ENCODE data around the gene CELF2. TPM values are rescaled to one million over a fixed set of nuclear protein-coding genes. Genes with fewer than 3 reads are reported as not detected.

CELF2 gene
- total RNA-seq, 1 donor from 2014 or later = 31.8 TPM

DNA sequence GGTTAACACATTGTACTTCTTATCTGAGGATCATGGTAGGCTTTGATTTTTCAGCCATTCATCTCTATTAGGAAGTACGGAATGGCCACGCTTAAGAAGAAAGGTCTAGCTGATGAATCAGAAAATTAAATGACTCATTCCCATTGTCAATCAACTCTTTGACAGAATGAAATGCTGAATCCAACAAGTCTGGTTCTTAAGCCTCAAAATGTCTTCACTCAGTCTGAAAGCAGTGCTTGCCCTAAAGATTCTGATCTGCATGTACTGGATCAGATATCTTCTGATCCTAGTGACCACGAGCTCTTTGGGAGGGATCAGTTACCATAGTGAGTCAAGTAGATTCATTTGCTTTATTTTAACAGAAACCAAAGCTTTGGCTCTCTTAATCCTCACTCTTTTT is 5.7 kb upstream of the CELF2 start:
- Histone ChIP-seq H3K4me3 (ENCODE audit: low read length in 3 of 3) (peak overlapping the region in 2 of 3 donors; percentile 20 to 38), H3K9ac (ENCODE audit: low read depth in 1 of 3, low read length in 3 of 3) (no peak overlapping the region), H3K36me3 (ENCODE audit: control insufficient read depth in 3 of 3, insufficient read depth in 3 of 3, low read length in 3 of 3) (no peaks in the 10 kb centered on the region), H3K27me3 (ENCODE audit: control insufficient read depth in 3 of 3, insufficient read depth in 3 of 3, low read length in 3 of 3) (peaks cover 4 to 35% (median 9%) of the 10 kb centered on the region in 3 donors), H3K27ac (ENCODE audit: low read depth, low read length) (peak overlapping the region; percentile 87), H3K9me3 (ENCODE audit: control insufficient read depth in 3 of 3, low read length in 3 of 3) (no peaks in the 10 kb centered on the region), H3K4me1 (ENCODE audit: control insufficient read depth in 3 of 3, insufficient read depth in 3 of 3, low read length in 3 of 3) (peaks cover 16 to 34% (median 25%) of the 10 kb centered on the region in 3 donors)

DNA sequence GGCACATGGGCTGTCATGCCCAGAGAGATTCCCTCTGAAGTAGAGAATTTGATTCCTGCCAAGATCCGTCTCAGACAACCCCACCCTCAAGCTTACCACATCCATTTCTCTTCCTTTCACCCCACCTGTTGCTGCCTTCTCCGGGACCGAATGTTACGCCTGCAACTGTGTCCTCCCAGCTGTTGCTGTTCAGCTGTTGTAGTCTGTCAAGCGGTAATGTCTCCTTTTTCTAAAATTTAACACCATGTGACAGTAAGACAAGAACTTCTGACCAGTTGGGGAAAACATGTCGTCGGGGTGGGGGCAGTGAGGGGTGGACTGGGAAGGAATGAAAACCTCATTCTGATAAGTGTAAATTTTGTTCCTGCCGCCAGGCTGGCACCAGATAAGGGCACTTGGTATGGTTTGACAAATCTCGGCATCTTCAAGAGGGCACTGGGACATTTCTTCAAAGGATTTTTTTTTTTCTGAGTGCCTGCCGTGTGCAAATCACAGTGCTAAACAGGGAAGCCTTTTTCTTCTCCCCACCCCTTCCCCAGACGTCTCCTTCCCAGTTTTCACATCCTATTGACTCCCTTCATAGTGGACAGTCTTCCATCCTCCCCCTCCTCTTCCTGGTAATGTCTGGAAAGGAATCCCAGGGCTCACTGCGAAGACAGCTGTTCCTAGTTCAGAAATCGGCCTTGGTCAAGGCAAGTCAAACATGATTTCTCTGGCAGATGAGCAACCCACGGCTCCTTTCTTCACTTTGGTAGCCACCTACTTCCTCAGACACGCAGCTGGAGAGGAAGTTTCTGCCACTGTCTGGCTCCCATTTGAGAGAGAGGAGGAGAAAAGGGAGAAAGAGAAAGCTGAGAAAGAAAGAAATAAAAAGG is 5.0 kb upstream of the CELF2 start:
- H3K27me3 ChIP-seq (ENCODE audit: control insufficient read depth in 3 of 3, insufficient read depth in 3 of 3, low read length in 3 of 3) = peaks cover 4 to 35% (median 6%) of the 10 kb centered on the region in 3 donors
- peaks cover 20 to 37% (median 29%) of the 10 kb centered on the region in 3 donors for H3K4me1 ChIP-seq (ENCODE audit: control insufficient read depth in 3 of 3, insufficient read depth in 3 of 3, low read length in 3 of 3)
- no peaks in the 10 kb centered on the region for H3K36me3 ChIP-seq (ENCODE audit: control insufficient read depth in 3 of 3, insufficient read depth in 3 of 3, low read length in 3 of 3)
- H3K27ac ChIP-seq (ENCODE audit: low read depth, low read length) = peak overlapping the region; percentile 87
- H3K9ac ChIP-seq (ENCODE audit: low read depth in 1 of 3, low read length in 3 of 3) = peak overlapping the region in 2 of 3 donors; percentile 13 to 34
- H3K9me3 ChIP-seq (ENCODE audit: control insufficient read depth in 3 of 3, low read length in 3 of 3) = no peaks in the 10 kb centered on the region
- H3K4me3 ChIP-seq (ENCODE audit: low read length in 3 of 3) = peak overlapping the region; percentile 20 to 38 (median 23)

DNA sequence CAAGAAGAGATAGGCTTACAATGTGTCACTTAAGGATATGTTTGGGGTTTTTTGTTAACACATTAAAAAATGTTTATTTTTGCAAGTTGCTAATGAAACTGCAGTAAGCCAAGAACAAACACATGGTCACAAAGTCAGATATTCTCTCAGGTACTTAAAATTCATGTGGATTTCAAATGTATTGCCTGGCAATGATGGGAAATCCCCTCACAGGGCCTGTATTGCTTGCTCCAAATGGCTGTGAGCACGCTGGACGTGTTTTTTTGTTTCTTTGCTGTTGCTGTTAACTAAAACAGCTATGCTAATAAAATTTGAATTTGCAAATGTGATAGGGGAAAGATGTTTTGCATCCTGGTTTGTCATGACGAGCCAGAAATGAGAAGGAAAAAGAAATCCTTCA is 3.8 kb upstream of the CELF2 start:
- H3K9me3 ChIP-seq (ENCODE audit: control insufficient read depth in 3 of 3, low read length in 3 of 3) = no peaks in the 10 kb centered on the region
- H3K36me3 ChIP-seq (ENCODE audit: control insufficient read depth in 3 of 3, insufficient read depth in 3 of 3, low read length in 3 of 3) = no peaks in the 10 kb centered on the region
- no peak overlapping the region for H3K4me3 ChIP-seq (ENCODE audit: low read length in 3 of 3)
- peaks cover 4 to 27% (median 4%) of the 10 kb centered on the region in 3 donors for H3K27me3 ChIP-seq (ENCODE audit: control insufficient read depth in 3 of 3, insufficient read depth in 3 of 3, low read length in 3 of 3)
- no peak overlapping the region for H3K9ac ChIP-seq (ENCODE audit: low read depth in 1 of 3, low read length in 3 of 3)
- peak overlapping the region; percentile 87 for H3K27ac ChIP-seq (ENCODE audit: low read depth, low read length)
- H3K4me1 ChIP-seq (ENCODE audit: control insufficient read depth in 3 of 3, insufficient read depth in 3 of 3, low read length in 3 of 3) = peaks cover 20 to 37% (median 32%) of the 10 kb centered on the region in 3 donors

DNA sequence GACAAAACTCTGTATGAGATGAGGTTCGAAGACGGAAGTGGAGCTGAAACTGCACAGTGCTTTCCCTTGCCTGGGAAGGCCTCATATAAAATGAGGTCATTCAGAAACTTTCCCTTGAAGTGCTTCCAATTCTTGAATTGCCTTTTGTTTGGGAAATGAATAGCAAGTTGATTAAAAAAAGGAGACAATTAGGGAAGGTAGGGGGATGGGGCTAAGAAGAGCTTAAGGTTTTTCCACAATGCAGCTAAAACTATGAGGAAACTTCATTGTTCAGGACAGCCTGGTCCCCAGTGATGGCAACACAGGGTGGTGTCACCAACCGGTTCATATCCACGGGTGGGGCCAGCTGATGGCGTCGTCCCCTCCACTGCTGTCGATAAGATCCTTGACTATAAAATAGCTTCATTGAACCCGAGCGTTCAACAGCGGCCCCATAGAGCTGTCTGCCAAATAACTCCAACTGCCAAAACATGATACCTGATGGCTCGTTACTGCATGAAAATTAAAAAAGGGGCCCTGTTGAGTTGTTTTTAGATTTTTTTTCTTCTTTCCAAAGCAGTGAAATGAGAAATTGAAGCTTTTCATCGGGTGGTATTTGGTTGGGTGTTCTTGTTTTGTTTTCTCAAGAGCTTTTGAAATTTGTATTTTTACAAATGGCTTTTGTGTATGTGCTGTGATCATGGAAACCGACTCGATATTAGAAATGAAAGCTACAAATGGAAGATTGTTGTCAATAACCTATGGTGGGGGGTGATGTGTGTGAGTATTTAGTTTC is 2.8 kb upstream of the CELF2 start:
- Histone ChIP-seq H3K9ac (ENCODE audit: low read depth in 1 of 3, low read length in 3 of 3) (peak overlapping the region in 1 of 3 donors; percentile 28), H3K27ac (ENCODE audit: low read depth, low read length) (peak overlapping the region; percentile 46), H3K4me1 (ENCODE audit: control insufficient read depth in 3 of 3, insufficient read depth in 3 of 3, low read length in 3 of 3) (peaks cover 19 to 37% (median 36%) of the 10 kb centered on the region in 3 donors), H3K36me3 (ENCODE audit: control insufficient read depth in 3 of 3, insufficient read depth in 3 of 3, low read length in 3 of 3) (no peaks in the 10 kb centered on the region), H3K9me3 (ENCODE audit: control insufficient read depth in 3 of 3, low read length in 3 of 3) (no peaks in the 10 kb centered on the region), H3K27me3 (ENCODE audit: control insufficient read depth in 3 of 3, insufficient read depth in 3 of 3, low read length in 3 of 3) (peaks cover 0 to 17% (median 4%) of the 10 kb centered on the region in 3 donors), H3K4me3 (ENCODE audit: low read length in 3 of 3) (no peak overlapping the region)

DNA sequence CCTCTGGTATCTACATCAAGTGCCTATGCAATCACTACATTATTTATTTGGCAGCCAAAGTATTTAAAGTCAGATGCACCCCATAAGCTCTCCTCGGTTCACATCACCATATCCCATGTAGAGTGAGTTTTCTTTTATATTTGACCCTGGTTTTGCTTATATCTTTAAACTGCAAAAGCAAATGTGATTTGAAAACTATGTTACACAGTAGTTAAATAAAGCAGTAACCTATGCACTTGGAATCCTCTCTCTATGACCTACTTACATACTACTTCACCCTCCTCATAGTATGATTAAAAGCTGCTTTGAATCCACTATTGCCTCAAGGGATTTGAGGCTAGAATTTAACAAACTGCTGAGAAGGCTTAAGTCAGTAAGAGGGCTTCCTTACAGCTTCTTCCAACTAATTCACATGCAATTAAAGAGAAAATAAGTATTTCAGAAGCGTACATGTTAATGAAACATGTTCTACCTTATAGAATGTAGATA is 2.2 kb upstream of the CELF2 start:
- Histone ChIP-seq H3K27ac (ENCODE audit: low read depth, low read length) (peak overlapping the region; percentile 46), H3K4me3 (ENCODE audit: low read length in 3 of 3) (no peak overlapping the region), H3K27me3 (ENCODE audit: control insufficient read depth in 3 of 3, insufficient read depth in 3 of 3, low read length in 3 of 3) (peaks cover 0 to 14% (median 4%) of the 10 kb centered on the region in 3 donors), H3K36me3 (ENCODE audit: control insufficient read depth in 3 of 3, insufficient read depth in 3 of 3, low read length in 3 of 3) (no peaks in the 10 kb centered on the region), H3K4me1 (ENCODE audit: control insufficient read depth in 3 of 3, insufficient read depth in 3 of 3, low read length in 3 of 3) (peaks cover 23 to 41% (median 32%) of the 10 kb centered on the region in 3 donors), H3K9ac (ENCODE audit: low read depth in 1 of 3, low read length in 3 of 3) (peak overlapping the region in 1 of 3 donors; percentile 28), H3K9me3 (ENCODE audit: control insufficient read depth in 3 of 3, low read length in 3 of 3) (no peaks in the 10 kb centered on the region)

DNA sequence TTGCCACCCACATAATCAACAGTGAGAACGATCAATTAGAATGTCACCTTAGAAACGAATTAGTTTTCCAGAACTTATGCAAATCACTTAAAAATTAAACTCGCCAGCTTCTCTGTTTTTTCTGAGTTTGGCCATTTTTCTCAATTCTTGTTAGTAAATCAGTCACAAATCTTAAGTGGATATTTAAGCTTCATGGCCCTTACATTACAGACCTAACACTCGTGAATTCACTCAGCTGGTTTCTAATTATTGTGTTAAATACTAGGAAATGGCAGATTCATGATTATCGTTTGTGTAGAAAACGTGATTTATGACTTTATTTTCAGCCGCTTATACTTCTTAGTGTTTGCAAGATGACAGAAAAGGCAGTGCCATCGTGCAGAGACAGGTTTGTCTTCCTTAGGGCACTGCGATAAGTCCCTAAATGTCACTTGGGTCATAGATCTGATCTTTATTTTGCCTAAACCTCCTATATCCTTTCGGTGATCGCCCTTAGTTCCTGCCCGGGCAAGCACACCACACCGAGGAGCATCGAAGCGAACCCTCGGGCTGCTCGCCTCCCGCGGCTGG is 587 bp upstream of the CELF2 start:
- Histone ChIP-seq H3K36me3 (ENCODE audit: control insufficient read depth in 3 of 3, insufficient read depth in 3 of 3, low read length in 3 of 3) (no peaks in the 10 kb centered on the region), H3K27me3 (ENCODE audit: control insufficient read depth in 3 of 3, insufficient read depth in 3 of 3, low read length in 3 of 3) (peaks cover 0 to 10% (median 4%) of the 10 kb centered on the region in 3 donors), H3K4me3 (ENCODE audit: low read length in 3 of 3) (peak overlapping the region; percentile 58 to 75 (median 69)), H3K9ac (ENCODE audit: low read depth in 1 of 3, low read length in 3 of 3) (peak overlapping the region; percentile 66 to 85 (median 78)), H3K27ac (ENCODE audit: low read depth, low read length) (peak overlapping the region; percentile 80), H3K4me1 (ENCODE audit: control insufficient read depth in 3 of 3, insufficient read depth in 3 of 3, low read length in 3 of 3) (peaks cover 23 to 44% (median 26%) of the 10 kb centered on the region in 3 donors), H3K9me3 (ENCODE audit: control insufficient read depth in 3 of 3, low read length in 3 of 3) (no peaks in the 10 kb centered on the region)

DNA sequence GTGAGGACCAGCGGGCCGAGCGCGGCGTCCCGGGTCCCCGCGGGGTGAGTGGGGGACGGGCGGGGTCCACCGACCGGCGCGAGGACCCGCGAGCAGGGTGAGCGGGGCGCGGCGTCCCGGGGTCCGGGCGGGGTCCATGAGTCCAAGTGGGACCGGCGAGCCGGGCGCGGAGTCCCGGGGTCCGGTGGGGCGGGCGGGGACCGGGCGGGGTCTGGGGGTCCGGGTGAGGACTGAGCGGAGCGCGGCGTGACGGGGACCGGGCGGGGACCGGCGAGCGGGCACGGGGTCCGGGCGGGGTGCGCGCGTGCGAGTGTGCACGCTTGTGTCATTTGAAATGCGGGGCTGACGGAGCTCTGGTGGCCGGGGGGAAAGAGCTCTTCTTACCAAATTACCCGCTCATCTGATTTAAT is 765 bp downstream of the CELF2 start:
- H3K36me3 ChIP-seq (ENCODE audit: control insufficient read depth in 3 of 3, insufficient read depth in 3 of 3, low read length in 3 of 3) = no peaks in the 10 kb centered on the region
- peaks cover 14 to 36% (median 14%) of the 10 kb centered on the region in 3 donors for H3K4me1 ChIP-seq (ENCODE audit: control insufficient read depth in 3 of 3, insufficient read depth in 3 of 3, low read length in 3 of 3)
- no peaks in the 10 kb centered on the region for H3K9me3 ChIP-seq (ENCODE audit: control insufficient read depth in 3 of 3, low read length in 3 of 3)
- H3K27me3 ChIP-seq (ENCODE audit: control insufficient read depth in 3 of 3, insufficient read depth in 3 of 3, low read length in 3 of 3) = peaks cover 0 to 10% (median 0%) of the 10 kb centered on the region in 3 donors
- peak overlapping the region; percentile 91 for H3K27ac ChIP-seq (ENCODE audit: low read depth, low read length)
- H3K9ac ChIP-seq (ENCODE audit: low read depth in 1 of 3, low read length in 3 of 3) = peak overlapping the region; percentile 71 to 85 (median 78)
- H3K4me3 ChIP-seq (ENCODE audit: low read length in 3 of 3) = peak overlapping the region; percentile 68 to 80 (median 71)

DNA sequence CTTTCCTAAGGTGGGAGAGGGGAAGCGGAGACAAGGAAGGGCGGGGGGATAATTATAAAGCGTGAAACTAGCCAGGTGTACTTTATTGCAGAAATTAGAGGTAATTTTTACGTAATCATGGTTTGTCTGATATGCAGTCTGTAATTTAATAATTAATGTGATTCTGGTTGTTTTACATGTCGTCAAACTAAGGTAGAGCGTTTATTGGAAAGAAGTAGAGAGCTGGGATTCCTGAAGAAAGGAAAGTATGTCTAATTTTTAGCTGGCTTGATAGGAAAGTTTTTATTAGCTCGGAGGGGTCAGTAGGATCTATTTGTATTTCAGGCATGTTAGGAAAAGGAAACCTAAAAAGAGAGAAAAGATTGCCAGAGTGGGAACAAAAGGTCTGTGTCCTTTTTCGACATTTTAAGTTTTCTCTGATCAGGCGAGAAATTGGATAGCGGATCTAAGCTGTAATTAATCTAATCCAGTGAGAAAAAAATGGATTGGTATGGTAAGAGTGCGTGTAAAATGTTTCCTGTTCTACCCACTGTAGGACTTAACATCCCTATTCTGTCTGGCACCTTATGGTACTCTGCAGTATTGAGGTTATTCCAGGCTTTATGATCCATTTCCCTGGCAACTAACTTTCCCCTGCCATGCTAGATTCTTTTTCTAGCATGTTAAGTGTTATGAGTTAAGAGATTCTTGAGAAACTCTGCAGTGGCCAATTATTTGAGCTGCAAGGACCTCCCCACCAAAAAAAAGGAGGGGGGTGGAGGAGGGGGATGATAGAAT is 1.4 kb downstream of the CELF2 start:
- H3K27me3 ChIP-seq (ENCODE audit: control insufficient read depth in 3 of 3, insufficient read depth in 3 of 3, low read length in 3 of 3) = peaks cover 0 to 10% (median 0%) of the 10 kb centered on the region in 3 donors
- H3K27ac ChIP-seq (ENCODE audit: low read depth, low read length) = peak overlapping the region; percentile 91
- H3K36me3 ChIP-seq (ENCODE audit: control insufficient read depth in 3 of 3, insufficient read depth in 3 of 3, low read length in 3 of 3) = no peaks in the 10 kb centered on the region
- H3K4me1 ChIP-seq (ENCODE audit: control insufficient read depth in 3 of 3, insufficient read depth in 3 of 3, low read length in 3 of 3) = peaks cover 14 to 36% (median 14%) of the 10 kb centered on the region in 3 donors
- no peaks in the 10 kb centered on the region for H3K9me3 ChIP-seq (ENCODE audit: control insufficient read depth in 3 of 3, low read length in 3 of 3)
- peak overlapping the region; percentile 61 to 80 (median 68) for H3K4me3 ChIP-seq (ENCODE audit: low read length in 3 of 3)
- H3K9ac ChIP-seq (ENCODE audit: low read depth in 1 of 3, low read length in 3 of 3) = peak overlapping the region; percentile 15 to 69 (median 69)
